COLO829 (cell line): ENCODE measurements around the gene DNAJC10.

Experiments used
- DNase-seq: peaks from one replicate; pipeline ENCODE4 v3.0.0; 2012; ENCODE audit warnings: low spot score

Gene DNAJC10

GRCh38 chr2:182833084-182833854 is 117.2 kb downstream of the DNAJC10 start:
- no peak for DNase-seq

GRCh38 chr2:182834293-182834692 is 118.2 kb downstream of the DNAJC10 start:
- DNase-seq, result no peak

GRCh38 chr2:182836451-182836850 is 120.4 kb downstream of the DNAJC10 start:
- DNase-seq, result no peak
